ENCODE data around the gene SLC25A4.

DNA sequence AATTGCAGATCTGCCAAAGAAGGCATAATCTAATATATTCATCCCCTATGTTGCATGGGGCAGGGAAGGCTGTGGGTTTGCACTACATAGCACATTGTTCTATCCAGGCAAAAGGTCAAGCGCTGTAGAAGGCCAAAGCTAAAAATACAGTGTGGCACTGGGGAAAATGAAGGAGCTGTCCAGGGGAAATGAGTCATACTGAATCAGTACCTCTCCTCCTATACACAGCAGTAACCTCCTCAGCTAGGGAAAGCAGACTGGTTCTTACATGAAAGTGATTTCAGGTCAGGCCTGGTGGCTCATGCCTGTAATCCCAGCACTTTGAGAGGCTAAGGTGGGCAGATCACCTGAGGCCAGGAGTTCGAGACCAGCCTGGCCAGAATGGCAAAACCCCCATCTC lies 31.0 kb upstream of the SLC25A4 start:
- TF ChIP-seq ZNF223 (tag by site-specific recombination; IDR thresholded peaks at IDR 0.05) (no peak), ZBTB48 (tag by site-specific recombination; IDR thresholded peaks at IDR 0.05) (no peak), YY1 (tag by site-specific recombination; IDR thresholded peaks at IDR 0.05) (no peak), ZNF37A (tag by site-specific recombination; IDR thresholded peaks at IDR 0.05) (no peak), KLF9 (tag by site-specific recombination; IDR thresholded peaks at IDR 0.05; ENCODE audit: low read depth) (no peak), ZNF488 (tag by site-specific recombination; IDR thresholded peaks at IDR 0.05) (no peak), ZNF530 (tag by site-specific recombination; IDR thresholded peaks at IDR 0.05; ENCODE audit: low read depth) (no peak), CTCF (tag by site-specific recombination; IDR thresholded peaks at IDR 0.05) (no peak), KLF10 (tag by site-specific recombination; IDR thresholded peaks at IDR 0.05) (no peak), MYNN (tag by site-specific recombination; IDR thresholded peaks at IDR 0.05; ENCODE audit: borderline replicate concordance) (no peak), ZBTB1 (tag by site-specific recombination; IDR thresholded peaks at IDR 0.05) (no peak), ZBTB49 (tag by site-specific recombination; IDR thresholded peaks at IDR 0.05; ENCODE audit: low read depth) (no peak), KLF8 (tag by site-specific recombination; IDR thresholded peaks at IDR 0.05) (no peak)
